Fibroblast of peridontal ligament (primary cell): ENCODE measurements around the gene NUTF2.
"Not testable (repeated sequence)": the region's sequence is repeated elsewhere in the genome, so short reads cannot be mapped to it uniquely, and the experiment has no call there.

ENCODE experiments used
- DNase-seq: peaks from one replicate; pipeline ENCODE4 v3.0.0-alpha.2; 2010; ENCODE audit errors: extremely low read depth

Gene NUTF2

GRCh38 chr16:67846320-67847063 lies at the start of gene NUTF2:
Gene NUTF2 (plus strand): TSS chr16:67846933. CDS start chr16:67865131, 18,198 bp downstream.
- DNase-seq: peak; percentile 87

GRCh38 chr16:67800338-67800926 lies 46.3 kb upstream of the NUTF2 start:
- DNase-seq: no peak

DNA sequence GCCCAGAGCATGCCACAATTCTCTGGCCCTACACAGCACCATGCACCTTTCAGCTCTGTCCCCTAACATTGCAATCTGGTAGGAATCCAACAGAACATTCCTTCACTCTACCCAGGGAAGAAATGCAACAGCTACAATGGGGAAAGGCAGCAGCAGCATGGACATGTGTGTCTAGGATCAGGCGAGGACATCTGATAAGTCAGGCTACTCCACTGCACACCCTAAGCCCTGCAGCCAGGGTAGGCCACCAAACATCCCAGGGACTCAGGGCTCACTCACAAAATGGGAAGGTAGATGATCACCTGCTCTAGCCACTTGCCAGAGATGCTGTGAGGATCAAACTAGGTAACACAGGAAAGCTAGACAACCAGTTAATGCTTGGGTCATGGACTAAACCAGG lies 45.5 kb upstream of the NUTF2 start:
- no peak for DNase-seq

GRCh38 chr16:67801883-67802282 lies 44.9 kb upstream of the NUTF2 start:
- no peak for DNase-seq

GRCh38 chr16:67803894-67804293 lies 42.8 kb upstream of the NUTF2 start:
- no peak for DNase-seq

DNA sequence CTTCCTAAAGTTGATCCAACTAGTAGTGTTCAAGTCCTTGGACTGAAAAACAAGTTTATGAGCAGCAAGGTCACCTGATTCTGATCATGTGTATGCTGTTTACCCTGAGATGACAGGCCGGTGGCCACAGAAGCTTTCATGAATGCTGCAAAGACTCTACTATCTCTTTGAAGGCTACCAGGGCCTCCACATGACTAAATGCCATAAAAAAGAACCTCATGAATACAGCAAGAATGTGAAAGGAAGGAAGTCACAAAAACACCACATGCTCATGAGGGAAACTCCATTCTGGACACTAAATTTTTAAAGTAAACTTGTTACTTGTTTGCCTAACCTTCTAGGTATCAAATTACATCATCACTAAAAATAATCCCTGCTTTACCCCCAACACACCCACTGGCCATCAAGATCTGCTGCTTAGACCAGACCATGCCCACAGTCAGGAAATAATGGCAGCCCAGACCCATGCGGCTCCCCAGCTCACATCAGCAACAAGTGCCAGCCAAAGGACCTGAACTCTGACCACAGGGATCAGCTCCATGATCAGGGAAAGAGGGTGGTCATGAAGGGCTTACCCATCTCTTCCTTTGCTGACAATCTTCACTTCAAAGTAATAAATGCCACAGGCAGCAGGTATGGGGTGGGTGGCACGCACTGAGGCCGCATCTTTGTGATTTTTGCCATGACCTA lies 41.7 kb upstream of the NUTF2 start:
- DNase-seq: no peak

GRCh38 chr16:67805718-67806427 lies 40.9 kb upstream of the NUTF2 start:
- no peak for DNase-seq

GRCh38 chr16:67806428-67807147 lies 40.1 kb upstream of the NUTF2 start, which contains the start of the genes RANBP10 and TSNAXIP1:
Gene RANBP10 (minus strand): TSS chr16:67806560. CDS start chr16:67806536, 24 bp downstream.
Gene TSNAXIP1 (plus strand): TSS chr16:67806889. CDS start chr16:67807150, 261 bp downstream.
- DNase-seq: peak; percentile 99

DNA sequence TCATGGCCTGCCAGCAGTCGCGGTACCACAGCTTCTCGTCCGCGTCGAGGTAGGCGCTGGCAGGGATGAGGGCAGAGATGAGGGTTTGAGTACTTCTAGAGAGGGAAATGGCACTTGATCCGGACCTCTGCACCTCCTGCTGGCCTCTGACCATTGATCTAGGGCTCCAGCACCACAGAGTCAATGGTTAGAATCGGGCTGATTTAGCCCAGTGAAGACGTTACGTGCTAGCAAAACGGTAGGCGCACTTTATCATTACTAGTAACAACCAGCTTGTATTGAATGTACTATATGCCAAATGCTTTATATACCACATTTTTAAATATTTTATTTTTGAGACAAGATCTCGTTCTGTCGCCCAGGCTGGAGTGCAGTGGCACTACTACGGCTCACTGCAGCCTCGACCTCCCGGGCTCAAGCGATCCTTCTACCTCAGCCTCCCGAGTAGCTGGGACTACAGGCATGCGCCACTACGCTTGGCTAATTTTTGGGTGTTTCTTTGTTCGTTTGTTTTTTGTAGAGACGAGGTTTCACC lies 39.5 kb upstream of the NUTF2 start:
- no peak for DNase-seq

DNA sequence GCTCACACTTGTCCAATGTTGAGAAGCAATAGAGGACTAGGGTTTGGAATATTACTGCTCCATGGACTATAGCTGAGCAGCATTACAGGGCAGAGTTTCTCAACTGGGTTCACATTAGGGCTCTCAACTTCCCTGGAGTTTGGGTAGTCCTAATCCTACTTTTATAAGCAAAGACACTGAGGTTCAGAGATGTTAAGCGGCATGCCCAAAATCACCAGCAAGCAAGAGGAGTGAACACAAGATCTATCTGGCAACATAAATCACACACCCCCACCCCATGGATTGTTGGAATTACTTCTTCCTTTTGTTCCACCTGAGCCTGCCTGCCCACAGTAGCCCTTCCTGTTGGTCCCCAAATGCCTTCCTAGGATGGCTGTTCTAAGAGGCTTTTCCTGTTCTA lies 34.8 kb upstream of the NUTF2 start:
- no peak for DNase-seq

GRCh38 chr16:67814567-67814966 lies 32.2 kb upstream of the NUTF2 start:
- no peak for DNase-seq

DNA sequence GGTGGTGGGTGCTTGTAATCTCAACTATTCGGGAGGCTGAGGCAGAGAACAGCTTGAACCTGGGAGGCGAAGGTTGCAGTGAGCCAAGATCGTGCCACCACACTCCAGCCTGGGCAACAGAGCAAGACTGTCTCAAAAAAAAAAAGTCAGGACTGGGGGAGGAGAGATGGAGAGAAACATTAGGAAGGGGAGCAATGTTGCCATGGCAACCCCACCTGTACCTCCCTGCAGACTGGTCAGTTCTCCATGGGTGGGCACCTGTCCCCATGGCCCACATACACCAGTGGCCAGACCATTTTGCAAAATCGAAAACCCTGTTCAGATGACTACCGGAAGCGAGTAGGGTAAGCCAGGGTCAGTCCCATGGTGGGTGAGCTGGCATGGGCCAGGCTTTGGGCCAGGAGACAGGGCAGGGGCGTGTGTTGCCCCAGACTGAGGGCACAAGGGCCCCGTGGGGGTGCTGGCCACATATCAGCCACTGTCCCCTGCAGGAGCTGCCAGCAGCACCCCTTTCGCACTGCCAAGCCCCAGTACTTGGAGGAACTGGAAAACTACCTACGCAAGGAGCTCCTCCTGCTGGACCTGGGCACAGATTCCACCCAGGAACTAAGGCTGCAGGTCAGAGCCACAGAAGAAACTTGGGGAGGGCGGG lies 26.0 kb upstream of the NUTF2 start:
- DNase-seq: no peak

DNA sequence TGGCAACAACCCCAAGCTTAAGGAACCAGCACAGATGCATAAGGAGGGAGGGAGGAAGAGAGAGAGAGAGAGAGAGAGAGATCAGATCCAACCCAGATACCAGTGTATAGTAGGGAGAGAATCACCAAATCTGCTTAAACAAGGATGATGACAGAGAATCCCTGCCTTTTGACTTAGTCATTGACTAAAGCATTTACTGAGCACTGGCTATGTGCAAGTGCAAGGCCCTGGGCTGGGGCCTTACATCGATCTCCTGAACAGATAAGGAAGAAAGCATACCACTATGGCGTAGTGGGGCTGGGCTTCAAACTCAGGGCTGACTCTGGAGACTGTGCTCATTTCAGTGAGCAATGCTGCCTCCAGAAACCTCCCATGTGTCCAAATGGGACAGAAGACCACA lies 24.2 kb upstream of the NUTF2 start:
- no peak for DNase-seq

- DNase-seq: no peak
Observed at GRCh38 chr16:67825119-67825518, 21.6 kb upstream of the NUTF2 start.

GRCh38 chr16:67825906-67826305 lies 20.8 kb upstream of the NUTF2 start:
- no peak for DNase-seq

DNA sequence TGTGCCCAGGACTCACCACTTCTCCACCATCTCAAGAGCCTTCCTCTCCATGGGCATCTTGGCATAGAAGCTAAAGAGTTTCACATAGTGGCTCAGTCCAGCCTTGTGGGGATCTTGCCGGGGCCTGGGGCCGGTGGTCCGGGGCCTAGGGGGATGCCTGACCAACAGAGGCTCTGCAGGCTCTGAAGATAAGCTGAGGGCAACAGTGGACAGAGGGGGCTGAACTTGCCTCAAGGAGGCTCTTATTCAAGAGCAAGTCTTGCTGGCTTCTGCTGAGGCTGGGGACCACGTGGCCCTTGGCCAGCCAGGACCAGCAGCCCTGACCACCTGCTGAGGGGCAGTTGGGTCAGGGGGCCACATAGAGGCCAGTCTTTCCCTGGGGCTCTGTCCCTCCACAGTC lies 18.1 kb upstream of the NUTF2 start:
- no peak for DNase-seq

DNA sequence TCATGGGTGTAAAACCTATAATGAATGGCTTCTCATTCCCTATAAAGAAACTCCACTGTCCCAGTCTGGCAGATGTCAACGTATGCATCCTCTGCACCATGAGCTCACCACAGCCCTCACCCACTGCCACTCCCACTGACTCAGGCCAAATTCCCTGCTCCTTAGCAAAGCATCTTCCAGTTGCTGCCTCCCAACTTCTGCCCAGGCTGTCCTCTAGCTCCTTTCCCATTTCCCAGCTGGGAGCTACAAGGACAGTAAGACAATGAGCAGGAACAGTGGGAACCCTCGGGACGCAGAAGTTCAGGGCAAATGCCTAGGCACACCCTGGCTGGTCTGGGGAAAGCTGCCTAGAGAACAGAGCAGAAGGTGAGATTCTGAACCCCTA lies 13.7 kb upstream of the NUTF2 start:
- DNase-seq: peak; percentile 67

DNA sequence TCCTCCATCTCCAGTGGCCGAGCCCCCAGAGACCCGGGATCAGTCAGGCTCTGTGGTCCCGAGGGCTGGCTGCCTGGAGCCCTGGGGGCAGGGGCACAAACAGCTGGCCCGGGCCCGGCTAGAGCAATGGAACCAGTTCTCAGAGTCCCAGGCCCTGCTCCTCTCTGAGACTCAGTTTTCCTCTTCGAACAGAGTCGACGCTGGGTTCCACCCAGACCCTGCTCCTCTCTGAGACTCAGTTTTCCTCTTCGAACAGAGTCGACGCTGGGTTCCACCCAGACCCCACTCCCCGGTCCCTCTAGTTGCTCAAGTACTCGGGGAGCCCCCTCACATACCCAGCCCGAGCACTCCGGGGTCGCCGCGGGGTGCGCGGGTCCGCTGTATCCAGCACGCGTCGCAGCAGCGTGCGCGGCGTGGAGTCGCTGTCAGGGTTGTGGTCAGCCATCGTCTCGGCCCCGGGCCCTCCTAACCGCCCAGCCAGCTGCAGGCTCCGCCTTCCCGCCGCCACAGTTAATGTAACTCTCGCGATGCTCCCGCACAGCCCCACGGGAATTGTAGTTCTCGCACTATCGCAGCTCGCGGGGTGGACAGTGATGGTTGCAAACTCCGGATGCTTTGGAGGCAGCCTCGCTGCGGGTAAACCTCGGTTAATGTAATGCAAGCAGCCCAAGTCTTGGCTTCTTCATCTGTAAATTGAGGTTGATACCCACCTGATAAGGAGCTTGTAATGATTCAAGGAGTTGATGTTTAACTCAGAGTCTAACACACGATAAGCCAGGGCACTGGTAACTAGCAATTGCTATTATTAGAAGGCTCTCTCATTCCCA lies 13.1 kb upstream of the NUTF2 start:
- peak; percentile 91 for DNase-seq

DNA sequence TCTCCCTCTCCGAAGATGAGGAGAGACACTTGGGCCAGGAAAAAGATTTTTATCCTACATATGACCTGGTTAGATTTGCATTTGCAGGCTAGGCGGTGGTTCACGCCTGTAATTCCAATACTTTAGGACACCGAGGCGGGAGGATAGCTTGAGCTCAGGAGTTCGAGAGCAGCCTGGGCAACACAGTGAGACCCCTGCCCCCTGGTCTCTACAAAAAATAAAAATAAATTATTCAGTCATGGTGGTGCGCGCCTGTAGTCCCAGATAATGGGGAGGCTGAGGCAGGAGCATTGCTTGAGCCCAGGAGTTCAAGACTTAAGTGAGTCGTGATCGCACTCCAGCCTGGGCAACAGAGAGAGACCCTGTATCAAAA lies 12.5 kb upstream of the NUTF2 start:
- no peak for DNase-seq

GRCh38 chr16:67837190-67837589 lies 9.5 kb upstream of the NUTF2 start:
- not testable (repeated sequence) for DNase-seq
